H9 (cell line): Measurements from ENCODE around the gene KIF11. TPM values are rescaled to one million over a fixed set of nuclear protein-coding genes. Genes with fewer than 3 reads are reported as not detected.

Experiments used
- DNase-seq: peaks from one replicate; pipeline ENCODE4 v3.0.0-alpha.2; 2017
- H2AFZ ChIP-seq: one replicate; pipeline ENCODE4 v1.6.1; 2013; ENCODE audit warnings: mild to moderate bottlenecking, low read length, control low read depth, moderate library complexity
- H2AK5ac ChIP-seq: 2 replicates; pipeline ENCODE4 v1.6.1; 2013; ENCODE audit warnings: low read length, control low read depth, mixed read lengths; ENCODE audit not compliant: insufficient read length
- H2BK120ac ChIP-seq: one replicate; pipeline ENCODE4 v1.6.1; 2013; ENCODE audit warnings: low read depth, mild to moderate bottlenecking, low read length, control low read depth, inconsistent platforms; ENCODE audit not compliant: poor library complexity, severe bottlenecking
- H2BK12ac ChIP-seq: 2 replicates; pipeline ENCODE4 v1.6.1; 2013; ENCODE audit warnings: low read length, control low read depth, mixed read lengths, low read depth; ENCODE audit not compliant: insufficient read length
- H2BK15ac ChIP-seq: 2 replicates; pipeline ENCODE4 v1.6.1; 2013; ENCODE audit warnings: low read depth, low read length, control low read depth
- H2BK20ac ChIP-seq: one replicate; pipeline ENCODE4 v1.6.1; 2013; ENCODE audit warnings: low read depth, mild to moderate bottlenecking, low read length, control low read depth, inconsistent platforms; ENCODE audit not compliant: poor library complexity, severe bottlenecking
- H2BK5ac ChIP-seq: 2 replicates; pipeline ENCODE4 v1.6.1; 2013; ENCODE audit warnings: low read length, control low read depth, mixed read lengths; ENCODE audit not compliant: insufficient read length
- H3K14ac ChIP-seq: 2 replicates; pipeline ENCODE4 v1.6.1; 2013; ENCODE audit warnings: low read length, control low read depth; ENCODE audit not compliant: insufficient read depth
- H3K18ac ChIP-seq: 2 replicates; pipeline ENCODE4 v1.6.1; 2013; ENCODE audit warnings: low read depth, mild to moderate bottlenecking, mixed read lengths, low read length, control low read depth; ENCODE audit not compliant: insufficient read length
- H3K23ac ChIP-seq: 2 replicates; pipeline ENCODE4 v1.6.1; 2013; ENCODE audit warnings: low read length, control low read depth, mixed read lengths, low read depth; ENCODE audit not compliant: insufficient read length
- H3K23me2 ChIP-seq: 2 replicates; pipeline ENCODE4 v1.6.1; 2013; ENCODE audit warnings: low read depth, mild to moderate bottlenecking, mixed read lengths, low read length, control low read depth; ENCODE audit not compliant: insufficient read length, poor library complexity, severe bottlenecking
- H3K27ac ChIP-seq: 2 replicates; pipeline ENCODE4 v1.5.1; 2013; ENCODE audit warnings: low read length, control low read depth, mixed read lengths, low read depth; ENCODE audit not compliant: insufficient read length
- H3K27me3 ChIP-seq: 2 replicates; pipeline ENCODE4 v1.6.1; 2013; ENCODE audit warnings: low read length, control low read depth, inconsistent platforms; ENCODE audit not compliant: insufficient read depth
- H3K4ac ChIP-seq: 2 replicates; pipeline ENCODE4 v1.6.1; 2013; ENCODE audit warnings: low read depth, mild to moderate bottlenecking, control low read depth, inconsistent platforms, low read length, moderate library complexity
- H3K4me1 ChIP-seq: 2 replicates; pipeline ENCODE4 v1.6.1; 2013; ENCODE audit warnings: low read length, control low read depth, inconsistent platforms; ENCODE audit not compliant: insufficient read depth
- H3K4me2 ChIP-seq: 2 replicates; pipeline ENCODE4 v1.6.1; 2013; ENCODE audit warnings: low read length, control low read depth, mixed read lengths; ENCODE audit not compliant: insufficient read length, insufficient read depth
- H3K56ac ChIP-seq: 2 replicates; pipeline ENCODE4 v1.6.1; 2013; ENCODE audit warnings: low read depth, mild to moderate bottlenecking, mixed read lengths, low read length, control low read depth; ENCODE audit not compliant: insufficient read length
- H3K79me1 ChIP-seq: 2 replicates; pipeline ENCODE4 v1.6.1; 2013; ENCODE audit warnings: low read depth, mild to moderate bottlenecking, moderate library complexity, low read length, control low read depth, inconsistent platforms; ENCODE audit not compliant: insufficient read depth, poor library complexity, severe bottlenecking
- H3K79me2 ChIP-seq: 2 replicates; pipeline ENCODE4 v1.6.1; 2013; ENCODE audit warnings: low read length, control low read depth, inconsistent platforms; ENCODE audit not compliant: insufficient read depth
- H3K9ac ChIP-seq: 2 replicates; pipeline ENCODE4 v1.6.1; 2013; ENCODE audit warnings: low read length, control low read depth, mixed read lengths; ENCODE audit not compliant: insufficient read length; ENCODE audit errors: extremely low read depth
- H3K9me3 ChIP-seq: one replicate; pipeline ENCODE4 v1.6.1; 2013; ENCODE audit warnings: low read depth, low read length, inconsistent platforms; ENCODE audit not compliant: control insufficient read depth
- H3T11ph ChIP-seq: one replicate; pipeline ENCODE4 v1.6.1; 2013; ENCODE audit warnings: mild to moderate bottlenecking, low read length, control low read depth, inconsistent platforms
- H4K20me1 ChIP-seq: one replicate; pipeline ENCODE4 v1.6.1; 2013; ENCODE audit not compliant: control insufficient read depth, insufficient read length, insufficient read depth
- H4K5ac ChIP-seq: 2 replicates; pipeline ENCODE4 v1.6.1; 2013; ENCODE audit warnings: low read depth, mild to moderate bottlenecking, mixed read lengths, low read length, control low read depth; ENCODE audit not compliant: insufficient read length
- H4K8ac ChIP-seq: replicated peaks from 2 replicates; pipeline ENCODE4 v1.6.1; 2013; ENCODE audit warnings: low read length, control low read depth, mixed read lengths, low read depth; ENCODE audit not compliant: insufficient read length
- H4K91ac ChIP-seq: 2 replicates; pipeline ENCODE4 v1.6.1; 2013; ENCODE audit warnings: low read depth, mild to moderate bottlenecking, moderate library complexity, mixed read lengths, low read length, control low read depth; ENCODE audit not compliant: insufficient read length
- H3K27ac Mint-ChIP-seq, 3 experiments: 2 replicates in 2 of 3; 3 replicates in 1 of 3; pipeline ENCODE4 v1.8.0; 2020 to 2021; ENCODE audit warnings: mixed read lengths in 3 of 3, mild to moderate bottlenecking in 1 of 3, moderate library complexity in 1 of 3
- H3K27me3 Mint-ChIP-seq: 2 replicates; pipeline ENCODE4 v1.8.0; 2021; ENCODE audit warnings: low read depth, mild to moderate bottlenecking, moderate library complexity, mixed read lengths
- H3K36me3 Mint-ChIP-seq, 3 experiments: 2 replicates in 2 of 3; 3 replicates in 1 of 3; pipeline ENCODE4 v1.8.0; 2020 to 2021; ENCODE audit warnings: low read depth in 3 of 3, mixed read lengths in 3 of 3; ENCODE audit not compliant: insufficient read depth in 1 of 3
- H3K4me1 Mint-ChIP-seq, 2 experiments: 2 replicates each; pipeline ENCODE4 v1.8.0; 2020; ENCODE audit warnings: mixed read lengths in 2 of 2
- H3K4me3 Mint-ChIP-seq, 2 experiments: 2 replicates in 1 of 2; 3 replicates in 1 of 2; pipeline ENCODE4 v1.8.0; 2020 to 2021; ENCODE audit warnings: mild to moderate bottlenecking in 2 of 2, mixed read lengths in 2 of 2, moderate library complexity in 1 of 2
- H3K9me3 Mint-ChIP-seq, 2 experiments: 2 replicates in 1 of 2; 3 replicates in 1 of 2; pipeline ENCODE4 v1.8.0; 2020; ENCODE audit warnings: mild to moderate bottlenecking in 2 of 2, mixed read lengths in 2 of 2, moderate library complexity in 1 of 2
- WGBS: extraction: QIAGEN DNeasy Blood & Tissue Kit; methylation state at CpG from one replicate; pipeline ENCODE4 v1.1.7; 2013; ENCODE audit warnings: missing lambda C conversion rate, low lambda C conversion rate, mixed read lengths; ENCODE audit not compliant: insufficient read length; ENCODE audit errors: extremely low coverage; 5-methylcytosine and 5-hydroxymethylcytosine counted together
- total RNA-seq: library from RNA; stranded (reverse); gene quantifications from 2 replicates; pipeline ENCODE4 v1.2.1, GENCODE V29; 2021
- TF ChIP-seq, protein P1 (sequence below): fragments of 200-600 bp; sonication (generic); conservative IDR thresholded peaks from 3 replicates; pipeline ENCODE4 v1.8.0; 2021; ENCODE audit warnings: antibody characterized with exemption, mild to moderate bottlenecking

KIF11 gene
- total RNA-seq, 1 experiment from 2014 or later = 54.4 TPM

DNA sequence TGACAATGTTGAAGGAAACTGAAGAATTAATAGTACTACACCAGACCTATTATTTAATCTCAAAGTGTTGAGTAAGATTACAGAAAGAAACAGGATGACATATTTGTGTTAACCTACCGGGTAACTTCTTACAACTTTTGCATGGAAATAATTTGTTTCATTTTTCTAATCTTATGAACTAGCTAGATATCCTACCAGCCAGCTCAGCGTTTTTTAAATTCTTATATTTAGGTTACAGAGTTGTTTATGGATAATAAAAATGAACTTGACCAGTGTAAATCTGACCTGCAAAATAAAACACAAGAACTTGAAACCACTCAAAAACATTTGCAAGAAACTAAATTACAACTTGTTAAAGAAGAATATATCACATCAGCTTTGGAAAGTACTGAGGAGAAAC lies 37.0 kb downstream of the KIF11 start:
- no peak overlapping the region for H4K91ac ChIP-seq
- H2AK5ac ChIP-seq = no peak overlapping the region
- Mint-ChIP-seq H3K27ac (no peak overlapping the region), H3K9me3 (no peaks in the 10 kb centered on the region; a peak in 1 of 5 replicates), H3K4me1 (0 out of 4 replicates have a peak, but pooled peaks cover 0 to 4% of the 10 kb centered on the region in 2 experiments), H3K4me3 (no peak overlapping the region), H3K27me3 (no peaks in the 10 kb centered on the region), H3K36me3 (peaks cover 44 to 80% (median 77%) of the 10 kb centered on the region in 3 experiments)
- H2AFZ ChIP-seq = no peak overlapping the region
- no peak overlapping the region for H3K4me2 ChIP-seq
- H2BK5ac ChIP-seq = no peak overlapping the region
- H3K4me1 ChIP-seq = no peaks in the 10 kb centered on the region
- no peaks in the 10 kb centered on the region for H3K23me2 ChIP-seq
- H2BK20ac ChIP-seq = no peak overlapping the region
- no peaks in the 10 kb centered on the region for H3K27me3 ChIP-seq
- no peak overlapping the region for H3K23ac ChIP-seq
- H3K9ac ChIP-seq = no peak overlapping the region
- no peak overlapping the region for H2BK120ac ChIP-seq
- H2BK12ac ChIP-seq = no peak overlapping the region
- no peak overlapping the region for H3K14ac ChIP-seq
- H3K79me1 ChIP-seq = no peaks in the 10 kb centered on the region
- H3T11ph ChIP-seq = no peak overlapping the region
- TF ChIP-seq, protein P1, sequence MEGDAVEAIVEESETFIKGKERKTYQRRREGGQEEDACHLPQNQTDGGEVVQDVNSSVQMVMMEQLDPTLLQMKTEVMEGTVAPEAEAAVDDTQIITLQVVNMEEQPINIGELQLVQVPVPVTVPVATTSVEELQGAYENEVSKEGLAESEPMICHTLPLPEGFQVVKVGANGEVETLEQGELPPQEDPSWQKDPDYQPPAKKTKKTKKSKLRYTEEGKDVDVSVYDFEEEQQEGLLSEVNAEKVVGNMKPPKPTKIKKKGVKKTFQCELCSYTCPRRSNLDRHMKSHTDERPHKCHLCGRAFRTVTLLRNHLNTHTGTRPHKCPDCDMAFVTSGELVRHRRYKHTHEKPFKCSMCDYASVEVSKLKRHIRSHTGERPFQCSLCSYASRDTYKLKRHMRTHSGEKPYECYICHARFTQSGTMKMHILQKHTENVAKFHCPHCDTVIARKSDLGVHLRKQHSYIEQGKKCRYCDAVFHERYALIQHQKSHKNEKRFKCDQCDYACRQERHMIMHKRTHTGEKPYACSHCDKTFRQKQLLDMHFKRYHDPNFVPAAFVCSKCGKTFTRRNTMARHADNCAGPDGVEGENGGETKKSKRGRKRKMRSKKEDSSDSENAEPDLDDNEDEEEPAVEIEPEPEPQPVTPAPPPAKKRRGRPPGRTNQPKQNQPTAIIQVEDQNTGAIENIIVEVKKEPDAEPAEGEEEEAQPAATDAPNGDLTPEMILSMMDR = no peak
- H3K56ac ChIP-seq = no peak overlapping the region
- no peak overlapping the region for H4K8ac ChIP-seq
- H4K20me1 ChIP-seq = no peaks in the 10 kb centered on the region
- no peaks in the 10 kb centered on the region for H3K9me3 ChIP-seq
- no peak overlapping the region for H2BK15ac ChIP-seq
- H3K27ac ChIP-seq = no peak overlapping the region
- no peak overlapping the region for H4K5ac ChIP-seq
- no peak for DNase-seq
- H3K18ac ChIP-seq = no peak overlapping the region
- no CpG with 5 or more reads among the region's 2 CpGs for whole genome bisulfite sequencing
- no peaks in the 10 kb centered on the region for H3K79me2 ChIP-seq
- no peak overlapping the region for H3K4ac ChIP-seq
